ENCODE data around the gene FYN.

FYN gene

DNA sequence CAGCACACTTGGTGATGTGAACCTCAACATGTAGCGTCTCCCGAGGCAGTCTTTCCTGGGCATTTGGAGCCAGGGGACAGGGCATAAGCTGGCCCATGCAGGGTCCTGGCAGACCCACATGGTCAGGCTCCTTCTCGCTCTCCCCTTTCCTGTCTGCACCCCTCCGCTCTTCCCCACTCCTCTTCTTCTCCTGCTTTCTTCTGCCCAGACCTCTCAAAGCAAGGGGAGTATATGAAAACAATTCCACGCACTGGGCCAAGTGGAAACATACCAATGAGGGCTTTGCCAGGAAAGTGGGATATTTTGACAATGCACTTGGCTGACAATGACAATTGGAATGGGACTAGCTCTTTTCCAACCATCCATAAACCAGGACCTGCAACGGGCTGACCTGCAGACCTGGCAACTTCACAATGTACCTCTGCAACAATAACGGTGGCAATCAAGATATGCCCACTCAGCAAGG, 208.7 kb downstream of the FYN start:
- no peak overlapping the region for H3K4me3 ChIP-seq (ENCODE audit: low read depth, low read length)
- DNase-seq (ENCODE audit: low read depth), result no peak
- TF ChIP-seq, protein P1, sequence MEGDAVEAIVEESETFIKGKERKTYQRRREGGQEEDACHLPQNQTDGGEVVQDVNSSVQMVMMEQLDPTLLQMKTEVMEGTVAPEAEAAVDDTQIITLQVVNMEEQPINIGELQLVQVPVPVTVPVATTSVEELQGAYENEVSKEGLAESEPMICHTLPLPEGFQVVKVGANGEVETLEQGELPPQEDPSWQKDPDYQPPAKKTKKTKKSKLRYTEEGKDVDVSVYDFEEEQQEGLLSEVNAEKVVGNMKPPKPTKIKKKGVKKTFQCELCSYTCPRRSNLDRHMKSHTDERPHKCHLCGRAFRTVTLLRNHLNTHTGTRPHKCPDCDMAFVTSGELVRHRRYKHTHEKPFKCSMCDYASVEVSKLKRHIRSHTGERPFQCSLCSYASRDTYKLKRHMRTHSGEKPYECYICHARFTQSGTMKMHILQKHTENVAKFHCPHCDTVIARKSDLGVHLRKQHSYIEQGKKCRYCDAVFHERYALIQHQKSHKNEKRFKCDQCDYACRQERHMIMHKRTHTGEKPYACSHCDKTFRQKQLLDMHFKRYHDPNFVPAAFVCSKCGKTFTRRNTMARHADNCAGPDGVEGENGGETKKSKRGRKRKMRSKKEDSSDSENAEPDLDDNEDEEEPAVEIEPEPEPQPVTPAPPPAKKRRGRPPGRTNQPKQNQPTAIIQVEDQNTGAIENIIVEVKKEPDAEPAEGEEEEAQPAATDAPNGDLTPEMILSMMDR (IDR thresholded peaks at IDR 0.05; ENCODE audit: insufficient read depth, low read depth, low read length, missing control alignments), result no peak

DNA sequence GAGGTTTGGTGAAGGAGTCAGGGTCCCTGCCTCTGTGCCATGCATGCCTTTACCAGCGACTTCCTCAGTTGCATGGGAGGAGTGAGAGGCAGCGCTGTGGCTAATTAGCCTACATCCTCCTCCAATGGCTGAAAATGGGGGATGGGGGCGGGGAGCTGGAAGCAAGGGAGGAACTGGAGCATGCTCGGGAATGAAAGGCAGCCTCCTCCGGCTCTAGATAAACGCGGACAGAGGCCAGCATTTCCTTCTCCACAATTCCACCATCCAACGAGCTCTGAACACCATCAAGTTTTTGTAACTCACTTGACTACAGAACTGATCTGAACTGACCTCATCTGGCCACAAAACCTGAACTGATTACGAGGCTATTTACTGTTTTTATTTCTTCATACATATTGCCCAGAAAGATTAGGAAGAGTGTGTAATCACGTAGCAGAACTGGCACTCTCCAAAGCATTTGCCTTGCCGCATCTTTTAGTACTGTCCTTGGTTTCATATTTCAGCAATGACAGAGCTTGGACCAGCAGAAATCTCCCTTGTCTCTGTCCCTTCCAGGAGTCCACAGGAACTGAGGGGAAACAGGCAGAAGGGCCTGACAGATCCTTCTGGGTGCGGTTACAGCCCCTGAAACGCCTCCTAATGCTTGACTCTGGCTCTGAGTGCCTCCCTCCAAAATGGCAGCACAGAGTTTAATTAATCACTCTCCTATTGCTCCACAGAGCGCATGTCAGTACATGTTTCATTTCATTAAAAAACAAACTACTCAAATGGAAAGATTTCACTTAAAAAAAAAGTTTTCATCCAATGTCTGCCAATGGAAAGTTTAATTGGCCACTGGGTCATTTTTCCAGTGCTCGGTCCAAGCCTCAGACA, 209.3 kb downstream of the FYN start:
- DNase-seq (ENCODE audit: low read depth), result no peak
- TF ChIP-seq, protein P1 (IDR thresholded peaks at IDR 0.05; ENCODE audit: insufficient read depth, low read depth, low read length, missing control alignments), result no peak
- H3K4me3 ChIP-seq (ENCODE audit: low read depth, low read length), result no peak overlapping the region

DNA sequence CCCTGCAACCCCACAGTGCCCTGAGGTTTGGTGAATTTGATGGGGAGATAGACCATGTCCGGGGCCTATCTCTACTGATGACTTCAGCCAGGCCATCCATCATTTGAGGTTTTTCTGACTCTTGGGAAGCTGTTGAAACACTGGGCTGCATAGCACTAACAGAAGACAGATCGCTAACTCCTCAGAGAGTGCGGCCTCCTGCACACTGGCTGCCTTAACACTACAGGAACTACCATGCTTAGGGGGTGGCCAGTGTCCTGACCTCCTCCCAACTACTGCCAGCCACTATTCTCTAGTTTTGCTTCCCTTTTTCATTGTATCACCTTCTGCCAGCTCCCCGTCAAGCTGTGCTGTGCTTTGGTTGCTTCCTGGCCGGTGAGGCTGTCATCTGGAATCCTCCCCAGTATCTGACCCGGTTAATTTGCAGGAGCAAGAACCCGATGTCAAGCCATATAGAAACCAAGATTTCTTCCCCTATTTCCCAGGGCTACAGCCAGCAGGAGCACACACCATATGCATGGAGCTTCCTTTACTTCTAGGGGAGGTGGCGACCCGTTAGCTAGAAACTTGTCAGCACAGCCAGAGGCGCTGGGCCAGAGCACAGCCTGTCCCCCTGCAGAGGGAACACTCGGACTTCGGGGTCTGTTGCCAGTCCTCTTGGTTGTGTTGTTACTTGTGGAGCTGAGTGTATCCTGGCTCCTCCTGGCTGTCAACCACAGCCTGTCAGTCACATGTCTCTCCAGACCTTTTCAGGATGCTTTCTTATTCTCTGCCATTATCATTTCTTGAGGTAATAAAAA, 210.3 kb downstream of the FYN start:
- DNase-seq (ENCODE audit: low read depth), result no peak
- TF ChIP-seq, protein P1 (IDR thresholded peaks at IDR 0.05; ENCODE audit: insufficient read depth, low read depth, low read length, missing control alignments), result no peak
- H3K4me3 ChIP-seq (ENCODE audit: low read depth, low read length), result no peak overlapping the region

DNA sequence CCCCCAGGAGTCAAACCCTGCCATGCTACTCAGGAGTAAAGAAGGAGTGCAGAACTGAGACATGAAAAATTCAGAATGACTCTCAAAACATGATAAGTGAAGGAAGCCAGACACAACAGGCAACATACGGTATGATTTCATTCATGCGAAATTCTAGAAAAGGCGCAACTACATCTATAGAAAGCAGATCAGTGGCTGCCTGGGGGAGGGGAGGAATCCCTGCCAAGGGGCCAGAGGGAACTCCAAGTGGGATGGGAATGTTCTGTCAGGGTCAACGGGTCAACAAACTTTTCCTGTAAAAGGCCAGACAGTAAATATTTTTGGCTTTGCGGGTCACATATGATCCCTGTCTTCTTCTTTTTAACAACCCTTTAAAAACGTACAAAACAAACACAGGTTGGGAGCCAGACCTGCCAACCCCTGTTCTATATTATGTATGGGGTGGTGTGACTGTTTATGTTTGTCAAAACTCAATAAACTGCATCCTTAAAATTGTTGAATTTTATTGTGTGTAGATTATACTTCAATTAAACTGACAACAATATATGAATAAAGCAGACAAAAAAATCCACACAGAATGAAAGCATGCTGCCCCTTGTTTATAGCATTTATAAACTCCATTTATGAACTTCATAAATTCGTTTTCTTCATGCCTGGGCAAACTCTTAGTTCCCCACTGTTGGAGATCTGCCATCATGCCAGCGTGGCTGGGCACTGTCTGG, 211.0 kb downstream of the FYN start:
- no peak for DNase-seq (ENCODE audit: low read depth)
- no peak overlapping the region for H3K4me3 ChIP-seq (ENCODE audit: low read depth, low read length)

DNA sequence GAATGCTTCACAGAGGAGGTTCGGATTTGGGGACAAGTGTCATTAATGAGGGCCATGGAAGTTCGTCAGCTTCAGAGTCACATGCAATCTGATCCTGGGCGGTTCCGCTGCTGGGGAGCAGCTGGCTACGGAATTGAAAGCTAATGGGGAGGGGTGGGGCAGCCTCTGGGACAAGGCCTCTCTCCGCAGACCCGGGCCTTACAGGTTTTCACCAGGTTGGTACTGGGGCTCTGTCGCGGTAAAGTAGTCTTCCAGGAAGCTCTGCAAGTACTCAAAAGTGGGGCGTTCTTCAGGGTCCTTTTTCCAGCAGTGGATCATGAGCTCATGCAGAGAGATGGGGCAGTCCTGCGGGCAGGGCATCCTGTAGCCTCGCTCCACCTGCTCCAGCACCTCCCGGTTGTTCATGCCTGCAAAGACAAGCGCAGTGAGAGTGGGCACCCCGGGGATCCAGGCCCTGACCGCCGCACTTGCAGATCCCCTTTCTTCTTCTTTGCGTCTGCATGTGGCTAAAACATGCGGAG, 211.7 kb downstream of the FYN start:
- TF ChIP-seq, protein P1 (IDR thresholded peaks at IDR 0.05; ENCODE audit: insufficient read depth, low read depth, low read length, missing control alignments), result no peak
- H3K4me3 ChIP-seq (ENCODE audit: low read depth, low read length), result no peak overlapping the region
- DNase-seq (ENCODE audit: low read depth), result no peak

More for the DNA sequence above, 211.0 kb downstream of the FYN start:
- TF ChIP-seq, protein P1 (IDR thresholded peaks at IDR 0.05; ENCODE audit: insufficient read depth, low read depth, low read length, missing control alignments), result no peak

DNA sequence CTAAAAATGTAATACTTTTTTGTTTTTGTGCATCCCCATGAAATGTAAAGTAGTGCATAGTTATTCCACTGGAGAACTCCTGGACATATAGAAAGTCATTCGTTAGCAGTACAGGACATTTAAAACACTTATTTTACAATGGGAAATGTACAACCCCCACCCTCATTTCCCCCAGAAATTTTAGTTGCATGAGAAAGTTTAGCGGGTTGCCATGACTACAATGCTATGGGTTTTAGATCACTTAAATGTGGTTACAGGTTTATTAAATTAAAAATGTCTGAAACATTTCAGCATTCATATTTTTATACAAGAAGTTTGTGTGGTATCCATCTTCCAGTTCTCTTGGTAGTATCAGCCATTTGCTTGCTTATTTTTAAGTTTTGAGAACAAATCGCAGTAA, 212.7 kb downstream of the FYN start:
- TF ChIP-seq, protein P1 (IDR thresholded peaks at IDR 0.05; ENCODE audit: insufficient read depth, low read depth, low read length, missing control alignments), result no peak
- DNase-seq (ENCODE audit: low read depth), result no peak
- no peak overlapping the region for H3K4me3 ChIP-seq (ENCODE audit: low read depth, low read length)
